HG03457 (cell line): ENCODE results near the gene SIPA1L3.
A peak's percentile ranks its signal among the peaks of the same experiment; 100 is the strongest.
"Not testable (repeated sequence)": the region's sequence is repeated elsewhere in the genome, so short reads cannot be mapped to it uniquely, and the experiment has no call there.

ENCODE experiments used
- ATAC-seq: cut with Tn5 transposase; IDR thresholded peaks from one replicate; pipeline ENCODE4 v1.9.1; 2021; ENCODE audit warnings: moderate number of reproducible peaks; ENCODE audit not compliant: unreplicated experiment

The SIPA1L3 gene

GRCh38 chr19:38018694-38019395, 111.8 kb downstream of the SIPA1L3 start:
- ATAC-seq, result no peak

- no peak for ATAC-seq
These were observed 112.4 kb downstream of the SIPA1L3 start for GRCh38 chr19:38019396-38019724.

- ATAC-seq, result no peak
These were observed 113.3 kb downstream of the SIPA1L3 start for GRCh38 chr19:38020311-38020710.

GRCh38 chr19:38021352-38021751, 114.3 kb downstream of the SIPA1L3 start:
- ATAC-seq, result no peak

GRCh38 chr19:38022791-38023670, 116.0 kb downstream of the SIPA1L3 start:
- ATAC-seq, result no peak

- no peak for ATAC-seq
These were observed 116.9 kb downstream of the SIPA1L3 start for GRCh38 chr19:38023671-38024541.

GRCh38 chr19:38024992-38025908, 118.2 kb downstream of the SIPA1L3 start:
- no peak for ATAC-seq

- no peak for ATAC-seq
These were observed 118.9 kb downstream of the SIPA1L3 start for GRCh38 chr19:38025909-38026307.

- no peak for ATAC-seq
These were observed 122.0 kb downstream of the SIPA1L3 start for GRCh38 chr19:38028913-38029510.

GRCh38 chr19:38030001-38030400, 123.0 kb downstream of the SIPA1L3 start:
- not testable (repeated sequence) for ATAC-seq

- ATAC-seq, result no peak
These were observed 123.8 kb downstream of the SIPA1L3 start for GRCh38 chr19:38030686-38031422.

GRCh38 chr19:38031423-38031770, 124.4 kb downstream of the SIPA1L3 start:
- ATAC-seq, result no peak

GRCh38 chr19:38032151-38032550, 125.1 kb downstream of the SIPA1L3 start:
- no peak for ATAC-seq

- no peak for ATAC-seq
These were observed 125.9 kb downstream of the SIPA1L3 start for GRCh38 chr19:38032951-38033350.

GRCh38 chr19:38033658-38034491, 126.9 kb downstream of the SIPA1L3 start:
- peak; percentile 42 for ATAC-seq

GRCh38 chr19:38034492-38034860, 127.5 kb downstream of the SIPA1L3 start:
- ATAC-seq, result no peak

- no peak for ATAC-seq
These were observed 128.8 kb downstream of the SIPA1L3 start for GRCh38 chr19:38035515-38036495.
